ENCODE results near the gene TMEM17.
A peak's percentile ranks its signal among the peaks of the same experiment; 100 is the strongest.

The TMEM17 gene

GRCh38 chr2:62504657-62505056 lies 1.3 kb downstream of the TMEM17 start (continued):
- TF ChIP-seq CREB5 (CRISPR knock-in tag; IDR thresholded peaks at IDR 0.05; ENCODE audit: low read depth), result no peak

- TF ChIP-seq CSRNP3 (CRISPR knock-in tag; IDR thresholded peaks at IDR 0.05), result no peak
- ATAC-seq, result no peak
Measured at GRCh38 chr2:62501794-62502500, 4.0 kb downstream of the TMEM17 start.

- TF ChIP-seq TCF4 (CRISPR knock-in tag; IDR thresholded peaks at IDR 0.05; ENCODE audit: borderline replicate concordance) (no peak), ESRRG (CRISPR knock-in tag; IDR thresholded peaks at IDR 0.05) (no peak), ZFP30 (CRISPR knock-in tag; IDR thresholded peaks at IDR 0.05) (no peak), PATZ1 (CRISPR knock-in tag; IDR thresholded peaks at IDR 0.05; ENCODE audit: borderline replicate concordance) (no peak), TSHZ2 (CRISPR knock-in tag; IDR thresholded peaks at IDR 0.05) (no peak), GLIS3 (CRISPR knock-in tag; IDR thresholded peaks at IDR 0.05) (no peak), ZFP3 (CRISPR knock-in tag; IDR thresholded peaks at IDR 0.05) (no peak), ZNF565 (CRISPR knock-in tag; conservative IDR thresholded peaks at IDR 0.05; ENCODE audit: low read depth) (no peak), CSRNP3 (CRISPR knock-in tag; IDR thresholded peaks at IDR 0.05) (no peak), CSDC2 (CRISPR knock-in tag; IDR thresholded peaks at IDR 0.05) (no peak), ISL1 (CRISPR knock-in tag; IDR thresholded peaks at IDR 0.05) (no peak), OSR1 (CRISPR knock-in tag; IDR thresholded peaks at IDR 0.05) (no peak), BACH2 (CRISPR knock-in tag; IDR thresholded peaks at IDR 0.05; ENCODE audit: borderline replicate concordance) (no peak), RARB (CRISPR knock-in tag; IDR thresholded peaks at IDR 0.05) (no peak), CREB5 (CRISPR knock-in tag; IDR thresholded peaks at IDR 0.05; ENCODE audit: low read depth) (no peak)
- ATAC-seq, result no peak
Measured at GRCh38 chr2:62501069-62501468, 4.9 kb downstream of the TMEM17 start.

- peak; percentile 49 for ATAC-seq
- TF ChIP-seq ZNF565 (CRISPR knock-in tag; conservative IDR thresholded peaks at IDR 0.05; ENCODE audit: low read depth) (no peak), ISL1 (CRISPR knock-in tag; IDR thresholded peaks at IDR 0.05) (peak; percentile 75)
Measured at GRCh38 chr2:62499430-62500060, 6.5 kb downstream of the TMEM17 start.
